ENCODE data around the gene PRDM16. TPM values are rescaled to one million over a fixed set of nuclear protein-coding genes. Genes with fewer than 3 reads are reported as not detected.

The PRDM16 gene
- polyA plus RNA-seq, 2 of the 4 experiments (the other 2 are of a cell fraction): 0.03 to 0.35 TPM

GRCh38 chr1:3257788-3258187, 188.8 kb downstream of the PRDM16 start:
- FAIRE-seq: no peak
- H3K9me3 ChIP-seq: no peaks in the 10 kb centered on the region
- DNase-seq (ENCODE audit: low read depth in 1 of 2, low spot score in 1 of 2): no peak
- WGBS (ENCODE audit: missing lambda C conversion rate): 81% methylated on average over 3 of the region's 4 CpGs
- TF ChIP-seq USF2 (IDR thresholded peaks at IDR 0.05) (no peak), BCL3 (IDR thresholded peaks at IDR 0.05) (no peak), NFE2L2 (conservative IDR thresholded peaks at IDR 0.05; ENCODE audit: low read length) (no peak), HOXB5 (CRISPR knock-in tag; IDR thresholded peaks at IDR 0.05) (no peak), CBX8 (IDR thresholded peaks at IDR 0.05) (no peak), ZC3H11A (IDR thresholded peaks at IDR 0.05) (no peak), ZSCAN20 (CRISPR knock-in tag; IDR thresholded peaks at IDR 0.05) (no peak), FOSB (CRISPR knock-in tag; IDR thresholded peaks at IDR 0.05) (no peak), PBX3 (IDR thresholded peaks at IDR 0.05) (no peak), PHF8 (IDR thresholded peaks at IDR 0.05; ENCODE audit: borderline replicate concordance, low read depth) (no peak), SMC3 (IDR thresholded peaks at IDR 0.05) (no peak), BHLHE40 (IDR thresholded peaks at IDR 0.05; ENCODE audit: low read depth, low read length) (no peak), MAZ (IDR thresholded peaks at IDR 0.05; ENCODE audit: borderline replicate concordance, low read depth, low read length) (no peak), GATA3 (IDR thresholded peaks at IDR 0.05; ENCODE audit: borderline replicate concordance) (no peak), ATOH8 (CRISPR knock-in tag; IDR thresholded peaks at IDR 0.05; ENCODE audit: low read depth) (no peak), ZFP36 (IDR thresholded peaks at IDR 0.05; ENCODE audit: borderline replicate concordance, partially characterized antibody) (no peak), SREBF2 (IDR thresholded peaks at IDR 0.05) (no peak), KDM5A (IDR thresholded peaks at IDR 0.05) (no peak)
- no peak overlapping the region for H3K4me3 ChIP-seq
- no peak overlapping the region for H3K27ac ChIP-seq
- ChIA-PET POLR2A (no interaction called here), CTCF (no interaction called here)
- H3K4me1 ChIP-seq: no peaks in the 10 kb centered on the region
- no peak for ATAC-seq
- no peak overlapping the region for H3K4me2 ChIP-seq

GRCh38 chr1:3258386-3259003, 189.5 kb downstream of the PRDM16 start:
- WGBS (ENCODE audit: missing lambda C conversion rate): 56% methylated on average over 16 of the region's 16 CpGs
- POLR2A ChIA-PET: no interaction called here

More at GRCh38 chr1:3258386-3259003, 189.5 kb downstream of the PRDM16 start:
- Histone ChIP-seq H3K9me3 (no peaks in the 10 kb centered on the region), H3K4me2 (no peak overlapping the region), H3K4me3 (no peak overlapping the region), H3K4me1 (no peaks in the 10 kb centered on the region), H3K27ac (no peak overlapping the region)
- DNase-seq (ENCODE audit: low read depth in 1 of 2, low spot score in 1 of 2) (no peak), FAIRE-seq (no peak), ATAC-seq (no peak)
- CTCF ChIA-PET: no interaction called here
- no peak for TF ChIP-seq BCL3 (IDR thresholded peaks at IDR 0.05)
- no peak for TF ChIP-seq POLR2A (IDR thresholded peaks at IDR 0.05; ENCODE audit: low read length)
- no peak for TF ChIP-seq HOXB5 (CRISPR knock-in tag; IDR thresholded peaks at IDR 0.05)
- TF ChIP-seq EP300 (IDR thresholded peaks at IDR 0.05): no peak
- TF ChIP-seq TFCP2L1 (CRISPR knock-in tag; IDR thresholded peaks at IDR 0.05): no peak
- no peak for TF ChIP-seq MAZ (IDR thresholded peaks at IDR 0.05; ENCODE audit: borderline replicate concordance, low read depth, low read length)
- TF ChIP-seq MAFK (IDR thresholded peaks at IDR 0.05; ENCODE audit: partially characterized antibody): no peak

Data from A549 (cell line).